Measurements from ENCODE around the gene NAV2. TPM values are rescaled to one million over a fixed set of nuclear protein-coding genes. Genes with fewer than 3 reads are reported as not detected.
A peak's percentile ranks its signal among the peaks of the same experiment; 100 is the strongest.

NAV2 gene
- total RNA-seq, 2 experiments from 2014 or later, result 0.26 to 0.67 TPM

- H3K4me3 Mint-ChIP-seq, result peak overlapping the region; percentile 61
- CTCF ChIA-PET, result interaction anchor here (0.6 to 2.6 kb wide), 26 partner anchors 10 to 307 kb away, joined by 3 to 21 read pairs (median 4); no protein-coding TSS in a partner anchor
- peak; percentile 63 for ATAC-seq
These were observed 419.4 kb downstream of the NAV2 start for GRCh38 chr11:20131788-20132666.

GRCh38 chr11:20132667-20133039 is 420.0 kb downstream of the NAV2 start:
- H3K4me1 Mint-ChIP-seq, result peaks cover 11% of the 10 kb centered on the region
- H3K4me3 Mint-ChIP-seq, result peak overlapping the region; percentile 61
- H3K9me3 Mint-ChIP-seq (ENCODE audit: low read depth), result no peaks in the 10 kb centered on the region
- ATAC-seq (no peak), DNase-seq (no peak)
- H3K27me3 Mint-ChIP-seq, result peaks cover 44% of the 10 kb centered on the region
- no peaks in the 10 kb centered on the region for H3K36me3 Mint-ChIP-seq
- no peak overlapping the region for H3K27ac Mint-ChIP-seq
- CTCF ChIA-PET, result interaction anchor here (0.6 to 2.6 kb wide), 25 partner anchors 10 to 307 kb away, joined by 3 to 21 read pairs (median 4); no protein-coding TSS in a partner anchor

More at GRCh38 chr11:20131788-20132666, 419.4 kb downstream of the NAV2 start:
- H3K4me1 Mint-ChIP-seq, result peaks cover 11% of the 10 kb centered on the region
- no peak overlapping the region for H3K27ac Mint-ChIP-seq
- H3K36me3 Mint-ChIP-seq, result no peaks in the 10 kb centered on the region
- no peaks in the 10 kb centered on the region for H3K9me3 Mint-ChIP-seq (ENCODE audit: low read depth)
- DNase-seq, result peak; percentile 53
- peaks cover 44% of the 10 kb centered on the region for H3K27me3 Mint-ChIP-seq

GRCh38 chr11:20134991-20135736 is 422.5 kb downstream of the NAV2 start:
- ATAC-seq, result no peak
- no peak for DNase-seq
- Mint-ChIP-seq H3K4me1 (peaks cover 11% of the 10 kb centered on the region), H3K9me3 (ENCODE audit: low read depth) (no peaks in the 10 kb centered on the region), H3K4me3 (no peak overlapping the region), H3K27ac (no peak overlapping the region), H3K27me3 (peaks cover 57% of the 10 kb centered on the region), H3K36me3 (no peaks in the 10 kb centered on the region)
- CTCF ChIA-PET, result no interaction called here

GRCh38 chr11:20137637-20138036 is 425.0 kb downstream of the NAV2 start:
- no peak for DNase-seq
- H3K27ac Mint-ChIP-seq, result no peak overlapping the region
- CTCF ChIA-PET, result interaction anchor here (1.4 kb wide), 1 partner anchor 9 kb away, joined by 7 read pairs; no protein-coding TSS in a partner anchor
- no peak for ATAC-seq
- H3K4me1 Mint-ChIP-seq, result no peaks in the 10 kb centered on the region
- no peaks in the 10 kb centered on the region for H3K9me3 Mint-ChIP-seq (ENCODE audit: low read depth)
- no peaks in the 10 kb centered on the region for H3K36me3 Mint-ChIP-seq
- H3K4me3 Mint-ChIP-seq, result no peak overlapping the region
- peaks cover 50% of the 10 kb centered on the region for H3K27me3 Mint-ChIP-seq

- DNase-seq (no peak), ATAC-seq (no peak)
- Mint-ChIP-seq H3K27ac (no peak overlapping the region), H3K9me3 (ENCODE audit: low read depth) (no peaks in the 10 kb centered on the region), H3K4me3 (no peak overlapping the region), H3K4me1 (no peaks in the 10 kb centered on the region), H3K27me3 (peaks cover 51% of the 10 kb centered on the region), H3K36me3 (no peaks in the 10 kb centered on the region)
- CTCF ChIA-PET, result no interaction called here
These were observed 426.1 kb downstream of the NAV2 start for GRCh38 chr11:20138707-20139106.

- ATAC-seq (no peak), DNase-seq (no peak)
- no peak overlapping the region for H3K27ac Mint-ChIP-seq
- CTCF ChIA-PET, result interaction anchor here (1.2 to 2.3 kb wide), 3 partner anchors 10 to 26 kb away, joined by 4 to 11 read pairs (median 5); no protein-coding TSS in a partner anchor
- H3K9me3 Mint-ChIP-seq (ENCODE audit: low read depth), result no peaks in the 10 kb centered on the region
- H3K4me3 Mint-ChIP-seq, result no peak overlapping the region
- peaks cover 6% of the 10 kb centered on the region for H3K36me3 Mint-ChIP-seq
- H3K27me3 Mint-ChIP-seq, result peaks cover 59% of the 10 kb centered on the region
- H3K4me1 Mint-ChIP-seq, result peaks cover 7% of the 10 kb centered on the region
These were observed 441.7 kb downstream of the NAV2 start for GRCh38 chr11:20154381-20154780.

- DNase-seq, result no peak
- Mint-ChIP-seq H3K36me3 (peaks cover 6% of the 10 kb centered on the region), H3K9me3 (ENCODE audit: low read depth) (no peaks in the 10 kb centered on the region), H3K4me3 (peak overlapping the region; percentile 4), H3K4me1 (peaks cover 7% of the 10 kb centered on the region), H3K27ac (peak overlapping the region; percentile 14), H3K27me3 (peaks cover 69% of the 10 kb centered on the region)
- CTCF ChIA-PET, result interaction anchor here (1.9 to 2.3 kb wide), 2 partner anchors 24 to 28 kb away, joined by 5 to 11 read pairs; no protein-coding TSS in a partner anchor
- no peak for ATAC-seq
These were observed 443.1 kb downstream of the NAV2 start for GRCh38 chr11:20155683-20156279.

- Mint-ChIP-seq H3K9me3 (ENCODE audit: low read depth) (no peaks in the 10 kb centered on the region), H3K36me3 (peaks cover 9% of the 10 kb centered on the region), H3K27ac (no peak overlapping the region), H3K4me1 (peaks cover 7% of the 10 kb centered on the region), H3K4me3 (peak overlapping the region; percentile 35), H3K27me3 (peaks cover 74% of the 10 kb centered on the region)
- ATAC-seq, result peak; percentile 27
- DNase-seq, result peak; percentile 57
- CTCF ChIA-PET, result interaction anchor here (0.9 kb wide), 1 partner anchor 28 kb away, joined by 3 read pairs; no protein-coding TSS in a partner anchor
These were observed 443.7 kb downstream of the NAV2 start for GRCh38 chr11:20156280-20156875.

GRCh38 chr11:20156876-20157613 is 444.4 kb downstream of the NAV2 start:
- no peak overlapping the region for H3K4me3 Mint-ChIP-seq
- CTCF ChIA-PET, result interaction anchor here (0.9 kb wide), 1 partner anchor 29 kb away, joined by 3 read pairs; no protein-coding TSS in a partner anchor
- H3K27ac Mint-ChIP-seq, result no peak overlapping the region
- no peaks in the 10 kb centered on the region for H3K9me3 Mint-ChIP-seq (ENCODE audit: low read depth)
- H3K36me3 Mint-ChIP-seq, result peaks cover 9% of the 10 kb centered on the region
- peak; percentile 43 for DNase-seq
- peaks cover 7% of the 10 kb centered on the region for H3K4me1 Mint-ChIP-seq
- H3K27me3 Mint-ChIP-seq, result peaks cover 77% of the 10 kb centered on the region
- ATAC-seq, result no peak

GRCh38 chr11:20157728-20158127 is 445.1 kb downstream of the NAV2 start:
- peaks cover 84% of the 10 kb centered on the region for H3K27me3 Mint-ChIP-seq
- H3K36me3 Mint-ChIP-seq, result peaks cover 9% of the 10 kb centered on the region
- H3K4me1 Mint-ChIP-seq, result peaks cover 7% of the 10 kb centered on the region
- DNase-seq, result no peak
- no peak overlapping the region for H3K27ac Mint-ChIP-seq
- ATAC-seq, result no peak
- H3K4me3 Mint-ChIP-seq, result no peak overlapping the region
- CTCF ChIA-PET, result no interaction called here
- no peaks in the 10 kb centered on the region for H3K9me3 Mint-ChIP-seq (ENCODE audit: low read depth)

- ATAC-seq, result no peak
- Mint-ChIP-seq H3K27me3 (peaks cover 89% of the 10 kb centered on the region), H3K4me3 (no peak overlapping the region), H3K27ac (peak overlapping the region; percentile 20), H3K4me1 (peaks cover 10% of the 10 kb centered on the region), H3K9me3 (ENCODE audit: low read depth) (no peaks in the 10 kb centered on the region), H3K36me3 (peaks cover 9% of the 10 kb centered on the region)
- DNase-seq, result no peak
- CTCF ChIA-PET, result no interaction called here
These were observed 446.1 kb downstream of the NAV2 start for GRCh38 chr11:20158597-20159257.

All from activated CD8-positive, alpha-beta memory T cell treated with anti-CD3 and anti-CD28 coated beads, Interleukin-2, amount 10 ng/mL, durations not matched to agents 7 days and 5 days (primary cell).